Myocyte (in vitro differentiated cells): ENCODE data around the gene RMI2. TPM values are rescaled to one million over a fixed set of nuclear protein-coding genes. Genes with fewer than 3 reads are reported as not detected.
"Not testable (repeated sequence)": the region's sequence is repeated elsewhere in the genome, so short reads cannot be mapped to it uniquely, and the experiment has no call there.

Experiments
- DNase-seq: peaks from one replicate; pipeline ENCODE4 v3.0.0-alpha.2; 2012; ENCODE audit warnings: low read depth
- polyA plus RNA-seq: library from polyadenylated mRNA; unstranded; fragments of >200 nt; gene quantifications from one replicate; pipeline ENCODE4 v1.2.1, GENCODE V29; 2012; ENCODE audit warnings: missing spikeins
- total RNA-seq: library from RNA; depleted of rRNA; stranded (reverse); fragments of >200 nt; gene quantifications from 2 replicates; pipeline ENCODE4 v1.2.3, GENCODE V29; 2014

The RMI2 gene
- total RNA-seq: 1.4 and 1.7 TPM in 2 replicates
- polyA plus RNA-seq: 1.4 TPM

DNA sequence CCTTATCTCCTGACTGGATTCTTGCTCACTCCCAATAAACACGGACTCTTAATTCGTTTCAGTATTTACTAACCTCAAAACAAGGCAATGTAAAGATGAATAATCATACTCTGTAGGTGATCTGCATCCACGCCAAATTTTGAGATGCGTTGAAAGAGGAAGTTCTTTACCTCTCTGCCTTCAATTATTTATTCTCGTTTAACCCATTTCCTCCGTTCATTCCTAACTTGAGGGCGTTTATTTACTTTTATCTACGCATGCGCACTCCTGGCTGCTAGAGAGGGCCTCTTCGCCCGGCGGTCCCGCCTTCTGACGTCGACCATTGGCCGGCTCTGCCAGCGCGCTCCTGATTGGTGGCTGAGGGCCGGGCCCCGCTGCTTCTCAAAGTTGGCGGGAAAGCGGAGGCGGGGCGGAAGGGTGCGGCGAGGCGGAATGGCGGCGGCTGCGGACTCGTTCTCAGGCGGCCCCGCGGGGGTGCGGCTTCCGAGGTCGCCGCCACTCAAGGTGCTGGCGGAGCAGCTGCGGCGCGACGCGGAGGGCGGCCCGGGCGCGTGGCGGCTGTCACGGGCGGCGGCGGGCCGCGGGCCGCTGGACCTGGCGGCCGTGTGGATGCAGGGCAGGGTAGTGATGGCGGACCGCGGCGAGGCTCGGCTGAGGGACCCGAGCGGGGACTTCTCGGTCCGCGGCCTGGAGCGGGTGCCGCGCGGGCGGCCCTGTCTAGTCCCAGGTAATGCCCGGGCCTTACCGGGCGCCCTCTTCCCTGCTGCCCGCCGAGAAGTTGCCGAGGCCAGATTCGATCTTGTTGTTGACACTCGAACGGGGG lies at the start of gene RMI2:
TSS of gene RMI2 (plus strand) at position 420 of the 823 bp plus-strand sequence. CDS start at position 433, 13 bp downstream.
- peak; percentile 96 for DNase-seq

- no peak for DNase-seq
Measured at GRCh38 chr16:11295672-11296071, 49.6 kb upstream of the RMI2 start.

- no peak for DNase-seq
Measured at GRCh38 chr16:11296351-11296705, 48.9 kb upstream of the RMI2 start.

DNA sequence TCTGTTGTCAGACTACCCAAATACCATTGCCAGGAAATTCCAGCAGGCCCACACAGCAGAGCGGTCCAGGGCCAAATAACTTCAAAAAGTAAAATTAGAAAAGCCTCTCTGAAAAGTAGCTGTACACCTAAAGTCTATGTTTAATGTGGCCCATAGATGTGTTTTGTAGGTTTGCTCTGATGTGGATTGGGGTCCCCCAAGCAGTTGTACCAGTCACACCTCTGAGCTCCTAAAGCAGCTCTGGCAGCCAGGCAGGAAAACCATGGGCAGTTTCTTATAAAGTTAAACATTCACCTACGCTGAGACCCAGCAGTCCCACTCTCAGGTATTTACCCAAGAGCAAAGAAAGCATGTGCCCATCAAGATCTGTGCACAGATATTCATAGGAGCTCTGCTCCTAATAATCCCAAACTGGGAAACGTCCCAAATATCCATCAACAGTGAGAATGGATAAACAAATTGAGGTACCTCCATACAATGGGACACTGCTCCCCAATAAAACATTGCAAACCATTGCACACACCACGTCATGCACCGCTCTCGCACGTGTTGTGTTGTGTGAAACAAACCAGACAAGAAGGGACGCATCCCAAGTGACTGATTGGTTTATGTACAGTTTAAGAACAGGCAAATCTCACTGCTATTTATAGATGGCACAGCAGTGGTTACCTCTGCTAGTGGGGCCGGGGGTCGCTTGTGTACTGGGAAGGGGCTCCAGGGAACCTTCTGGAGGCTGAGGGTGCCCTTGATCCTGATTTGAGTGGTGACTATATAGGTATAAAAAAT lies 48.4 kb upstream of the RMI2 start:
- no peak for DNase-seq

GRCh38 chr16:11297492-11298142 lies 47.6 kb upstream of the RMI2 start:
- DNase-seq: peak; percentile 63

DNA sequence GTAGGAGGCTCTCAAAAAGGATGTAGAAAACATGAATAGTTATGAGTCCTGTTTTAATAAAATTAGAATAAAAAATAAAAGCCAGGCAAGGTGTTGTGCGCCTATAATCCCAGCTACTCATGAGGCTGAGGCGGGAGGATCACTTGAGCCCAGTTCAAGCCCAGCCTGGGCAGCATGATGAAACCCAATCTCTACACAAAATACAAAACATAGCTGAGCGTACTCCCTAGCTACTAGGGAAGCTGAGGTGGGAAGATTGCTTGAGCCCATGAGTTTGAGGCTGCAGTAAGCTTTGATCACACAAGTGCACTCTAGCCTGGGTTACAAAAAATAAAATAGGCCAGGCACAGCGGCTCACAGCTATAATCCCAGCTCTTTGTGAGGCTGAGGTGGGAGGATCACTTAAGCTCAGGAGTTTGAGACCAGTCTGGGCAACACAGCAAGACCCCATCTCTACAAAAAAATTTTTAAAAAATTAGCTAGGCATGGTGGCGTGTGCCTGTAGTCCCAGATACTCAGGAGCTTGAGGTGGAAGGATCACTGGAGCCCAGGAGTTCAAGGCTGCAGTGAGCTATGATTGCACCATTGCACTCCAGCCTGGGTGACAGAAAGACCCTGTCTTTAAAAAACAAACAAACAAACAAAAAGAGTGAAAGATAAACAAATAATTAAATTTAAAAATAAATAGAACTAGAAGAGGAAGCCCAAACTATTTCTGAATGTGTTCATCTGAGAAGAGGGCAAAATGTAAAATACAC lies 46.9 kb upstream of the RMI2 start:
- no peak for DNase-seq

GRCh38 chr16:11298950-11299547 lies 46.2 kb upstream of the RMI2 start:
- DNase-seq: not testable (repeated sequence)

DNA sequence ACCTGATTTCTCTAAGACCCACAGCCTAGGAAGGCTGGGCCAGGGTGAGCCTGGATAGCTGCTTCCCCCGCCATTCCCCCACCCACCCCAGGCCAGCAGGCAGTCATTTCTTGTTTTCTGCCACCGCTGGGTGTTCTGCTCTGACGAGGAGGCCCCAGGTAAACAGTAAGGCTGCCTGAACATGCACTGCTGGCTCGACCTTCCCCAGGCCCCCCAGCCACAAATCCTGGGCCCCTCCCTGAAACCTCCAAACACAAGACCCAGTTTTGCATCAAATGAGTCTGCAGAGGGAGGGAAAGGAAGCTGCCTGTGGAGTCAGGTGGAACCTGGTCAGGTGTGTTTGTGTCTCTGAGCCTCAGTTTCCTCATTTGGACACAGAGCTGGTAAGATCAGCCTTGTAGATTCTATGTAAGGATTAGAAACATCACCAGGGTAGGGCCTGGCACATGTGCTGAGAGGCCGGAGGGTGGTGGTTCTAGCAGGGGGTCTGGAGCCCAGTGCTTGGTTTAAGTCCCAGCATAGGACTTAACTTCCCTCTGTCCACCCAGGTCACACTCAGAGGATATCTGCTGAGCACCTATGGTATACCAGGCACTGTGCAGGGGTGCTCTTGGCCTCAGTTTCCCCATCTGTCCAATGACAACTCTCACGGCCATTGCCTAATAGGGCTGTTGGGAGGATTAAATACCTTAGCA lies 45.2 kb upstream of the RMI2 start:
- DNase-seq: no peak

DNA sequence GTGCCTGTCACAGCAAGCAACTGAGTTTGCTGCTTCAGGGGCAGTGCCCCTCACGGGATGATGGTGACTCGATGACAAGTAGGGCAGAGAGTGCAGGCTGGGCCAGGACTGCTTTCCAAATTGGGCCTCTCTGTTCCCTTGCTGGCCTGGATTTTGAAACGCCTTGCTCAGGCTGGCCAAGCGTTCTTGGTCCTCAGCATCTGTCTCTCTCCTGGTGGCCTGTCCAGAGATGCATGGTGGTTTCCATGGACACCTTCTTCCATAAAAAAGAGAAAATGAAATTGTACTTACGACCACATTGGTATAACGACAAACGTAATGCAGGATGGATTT lies 44.7 kb upstream of the RMI2 start:
- DNase-seq: no peak

GRCh38 chr16:11301645-11302501 lies 43.4 kb upstream of the RMI2 start:
- DNase-seq: peak; percentile 60

DNA sequence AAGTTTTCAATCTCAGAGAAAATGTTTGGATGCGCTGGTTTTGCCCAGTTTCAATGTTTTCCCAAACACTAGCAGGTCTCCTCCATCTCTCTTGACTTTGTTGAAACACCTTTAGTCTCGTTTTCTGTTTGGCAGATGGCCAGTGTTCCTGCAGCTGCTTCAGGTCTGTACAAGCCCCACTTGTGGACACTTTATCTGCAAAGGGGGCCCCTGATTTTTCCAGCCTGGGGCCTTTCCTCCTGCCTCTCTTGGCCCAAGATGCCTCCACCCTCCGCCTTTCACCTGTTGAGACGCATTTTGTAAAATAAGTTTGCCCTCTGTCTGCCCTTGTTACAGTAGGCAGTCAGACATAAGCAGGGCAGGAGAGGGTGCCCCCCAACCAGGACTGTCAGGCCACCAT lies 42.3 kb upstream of the RMI2 start:
- no peak for DNase-seq

GRCh38 chr16:11303405-11304138 lies 41.7 kb upstream of the RMI2 start:
- no peak for DNase-seq

GRCh38 chr16:11306381-11306780 lies 38.9 kb upstream of the RMI2 start:
- no peak for DNase-seq

GRCh38 chr16:11306997-11307638 lies 38.1 kb upstream of the RMI2 start:
- no peak for DNase-seq

DNA sequence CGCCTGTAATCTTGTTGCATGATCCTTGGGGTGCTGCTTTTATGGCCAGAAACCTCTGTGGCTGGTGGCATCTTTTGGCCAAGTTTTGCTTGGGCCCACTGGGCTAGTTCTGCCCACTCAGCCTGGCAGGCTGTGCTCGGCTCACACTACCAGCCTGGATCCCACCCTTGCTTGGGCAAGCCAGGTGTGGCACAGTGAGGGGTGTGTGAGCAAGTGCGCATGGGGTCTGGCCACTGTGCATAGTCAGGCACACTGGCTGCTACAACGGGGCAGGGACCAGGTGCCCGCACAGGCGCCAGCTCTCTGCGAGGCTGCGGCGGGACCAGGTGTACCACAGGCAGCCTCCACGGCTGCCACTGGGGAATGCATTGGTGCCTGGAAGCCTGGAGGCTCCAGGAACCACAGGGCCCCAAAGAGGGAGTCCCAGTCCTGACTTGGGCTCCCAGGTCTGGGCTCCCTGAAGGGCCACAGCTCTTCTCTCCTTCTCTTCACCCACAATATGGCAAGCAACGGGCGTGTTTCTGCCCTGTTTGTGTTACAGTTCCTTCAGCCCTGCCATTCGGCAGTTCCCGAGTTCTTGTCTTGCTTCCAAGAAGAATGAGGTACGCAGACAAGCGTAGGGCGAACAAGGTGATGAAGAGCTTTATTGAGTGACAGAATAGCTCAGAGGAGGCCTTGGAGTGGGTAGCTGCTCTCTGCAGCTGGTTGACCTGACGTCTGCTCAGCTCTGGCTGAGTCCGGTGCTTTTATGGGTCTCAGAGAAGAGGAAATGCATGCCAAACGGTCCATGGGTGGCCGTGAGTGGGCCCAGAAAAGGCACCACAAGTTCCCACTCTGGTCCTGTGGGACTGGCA lies 37.4 kb upstream of the RMI2 start:
- no peak for DNase-seq

GRCh38 chr16:11308493-11309283 lies 36.6 kb upstream of the RMI2 start:
- DNase-seq: no peak
